GM19193 (cell line): ENCODE results near the gene ITPK1.

Experiments used
- POLR2A ChIP-seq: IDR thresholded peaks from 4 replicates; pipeline ENCODE4 v1.6.1; 2011; ENCODE audit not compliant: insufficient read depth, insufficient read length; ENCODE audit errors: extremely low read depth

ITPK1 gene

GRCh38 chr14:92922883-92923743 lies 192.6 kb downstream of the ITPK1 start, which contains the start of gene CHGA:
TSS of gene CHGA (plus strand) at chr14:92923150. CDS start at chr14:92923360, 210 bp downstream.
- TF ChIP-seq POLR2A, result no peak

GRCh38 chr14:92922155-92922735 lies 193.5 kb downstream of the ITPK1 start:
- no peak for TF ChIP-seq POLR2A

- no peak for TF ChIP-seq POLR2A
Observed at GRCh38 chr14:92920001-92920400, 195.7 kb downstream of the ITPK1 start.

- no peak for TF ChIP-seq POLR2A
Observed at GRCh38 chr14:92917956-92918355, 197.8 kb downstream of the ITPK1 start.

- no peak for TF ChIP-seq POLR2A
Observed at GRCh38 chr14:92917041-92917940, 198.4 kb downstream of the ITPK1 start.

- no peak for TF ChIP-seq POLR2A
Observed at GRCh38 chr14:92916201-92916600, 199.5 kb downstream of the ITPK1 start.

GRCh38 chr14:92914087-92914656 lies 201.6 kb downstream of the ITPK1 start:
- no peak for TF ChIP-seq POLR2A

GRCh38 chr14:92907316-92907911 lies 208.3 kb downstream of the ITPK1 start:
- TF ChIP-seq POLR2A, result no peak

GRCh38 chr14:92906823-92907222 lies 208.9 kb downstream of the ITPK1 start:
- TF ChIP-seq POLR2A, result no peak

GRCh38 chr14:92906420-92906819 lies 209.3 kb downstream of the ITPK1 start:
- no peak for TF ChIP-seq POLR2A

GRCh38 chr14:92905667-92906066 lies 210.1 kb downstream of the ITPK1 start:
- TF ChIP-seq POLR2A, result no peak

GRCh38 chr14:92903359-92903758 lies 212.4 kb downstream of the ITPK1 start:
- TF ChIP-seq POLR2A, result no peak

GRCh38 chr14:92902726-92903125 lies 213.0 kb downstream of the ITPK1 start:
- TF ChIP-seq POLR2A, result no peak

GRCh38 chr14:92902191-92902590 lies 213.5 kb downstream of the ITPK1 start:
- TF ChIP-seq POLR2A, result no peak
